ENCODE measurements around the gene LRPPRC. TPM values are rescaled to one million over a fixed set of nuclear protein-coding genes. Genes with fewer than 3 reads are reported as not detected.

Gene LRPPRC
- total RNA-seq, 1 experiment from 2014 or later = 253 TPM

DNA sequence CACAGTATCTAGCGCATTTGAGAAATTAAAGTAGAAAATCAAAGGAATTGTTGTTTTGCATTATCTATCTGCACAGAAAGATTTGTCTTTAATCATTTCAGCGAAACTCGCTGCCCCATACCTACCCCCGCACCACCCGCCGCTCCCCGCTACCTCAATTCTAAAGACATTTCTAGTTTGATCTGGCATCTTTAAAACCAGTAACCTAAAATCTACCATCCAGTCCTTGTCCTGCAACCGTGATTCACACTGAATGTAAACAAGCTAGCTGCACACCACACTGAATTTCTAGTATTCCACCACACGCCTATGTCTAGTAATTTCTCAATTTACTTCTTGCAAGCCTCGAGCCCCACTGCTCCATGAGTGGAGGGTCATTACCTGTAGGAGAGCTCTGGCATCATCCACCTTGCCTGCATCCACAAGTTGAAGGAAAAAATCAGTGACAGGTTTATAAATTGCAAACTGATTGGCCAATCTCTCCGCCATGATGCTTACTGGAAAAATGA is 96.9 kb downstream of the LRPPRC start:
- no peak for TF ChIP-seq NFYB (CRISPR knock-in tag; conservative IDR thresholded peaks at IDR 0.05; ENCODE audit: low read depth)
- TF ChIP-seq IRF1 (CRISPR knock-in tag; IDR thresholded peaks at IDR 0.05) = no peak
- TF ChIP-seq NR2C2 (CRISPR knock-in tag; IDR thresholded peaks at IDR 0.05) = no peak
- TF ChIP-seq USF2 (CRISPR knock-in tag; IDR thresholded peaks at IDR 0.05) = no peak
- TF ChIP-seq, protein P1, sequence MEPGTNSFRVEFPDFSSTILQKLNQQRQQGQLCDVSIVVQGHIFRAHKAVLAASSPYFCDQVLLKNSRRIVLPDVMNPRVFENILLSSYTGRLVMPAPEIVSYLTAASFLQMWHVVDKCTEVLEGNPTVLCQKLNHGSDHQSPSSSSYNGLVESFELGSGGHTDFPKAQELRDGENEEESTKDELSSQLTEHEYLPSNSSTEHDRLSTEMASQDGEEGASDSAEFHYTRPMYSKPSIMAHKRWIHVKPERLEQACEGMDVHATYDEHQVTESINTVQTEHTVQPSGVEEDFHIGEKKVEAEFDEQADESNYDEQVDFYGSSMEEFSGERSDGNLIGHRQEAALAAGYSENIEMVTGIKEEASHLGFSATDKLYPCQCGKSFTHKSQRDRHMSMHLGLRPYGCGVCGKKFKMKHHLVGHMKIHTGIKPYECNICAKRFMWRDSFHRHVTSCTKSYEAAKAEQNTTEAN (CRISPR knock-in tag; IDR thresholded peaks at IDR 0.05) = no peak
- TF ChIP-seq, protein P2, sequence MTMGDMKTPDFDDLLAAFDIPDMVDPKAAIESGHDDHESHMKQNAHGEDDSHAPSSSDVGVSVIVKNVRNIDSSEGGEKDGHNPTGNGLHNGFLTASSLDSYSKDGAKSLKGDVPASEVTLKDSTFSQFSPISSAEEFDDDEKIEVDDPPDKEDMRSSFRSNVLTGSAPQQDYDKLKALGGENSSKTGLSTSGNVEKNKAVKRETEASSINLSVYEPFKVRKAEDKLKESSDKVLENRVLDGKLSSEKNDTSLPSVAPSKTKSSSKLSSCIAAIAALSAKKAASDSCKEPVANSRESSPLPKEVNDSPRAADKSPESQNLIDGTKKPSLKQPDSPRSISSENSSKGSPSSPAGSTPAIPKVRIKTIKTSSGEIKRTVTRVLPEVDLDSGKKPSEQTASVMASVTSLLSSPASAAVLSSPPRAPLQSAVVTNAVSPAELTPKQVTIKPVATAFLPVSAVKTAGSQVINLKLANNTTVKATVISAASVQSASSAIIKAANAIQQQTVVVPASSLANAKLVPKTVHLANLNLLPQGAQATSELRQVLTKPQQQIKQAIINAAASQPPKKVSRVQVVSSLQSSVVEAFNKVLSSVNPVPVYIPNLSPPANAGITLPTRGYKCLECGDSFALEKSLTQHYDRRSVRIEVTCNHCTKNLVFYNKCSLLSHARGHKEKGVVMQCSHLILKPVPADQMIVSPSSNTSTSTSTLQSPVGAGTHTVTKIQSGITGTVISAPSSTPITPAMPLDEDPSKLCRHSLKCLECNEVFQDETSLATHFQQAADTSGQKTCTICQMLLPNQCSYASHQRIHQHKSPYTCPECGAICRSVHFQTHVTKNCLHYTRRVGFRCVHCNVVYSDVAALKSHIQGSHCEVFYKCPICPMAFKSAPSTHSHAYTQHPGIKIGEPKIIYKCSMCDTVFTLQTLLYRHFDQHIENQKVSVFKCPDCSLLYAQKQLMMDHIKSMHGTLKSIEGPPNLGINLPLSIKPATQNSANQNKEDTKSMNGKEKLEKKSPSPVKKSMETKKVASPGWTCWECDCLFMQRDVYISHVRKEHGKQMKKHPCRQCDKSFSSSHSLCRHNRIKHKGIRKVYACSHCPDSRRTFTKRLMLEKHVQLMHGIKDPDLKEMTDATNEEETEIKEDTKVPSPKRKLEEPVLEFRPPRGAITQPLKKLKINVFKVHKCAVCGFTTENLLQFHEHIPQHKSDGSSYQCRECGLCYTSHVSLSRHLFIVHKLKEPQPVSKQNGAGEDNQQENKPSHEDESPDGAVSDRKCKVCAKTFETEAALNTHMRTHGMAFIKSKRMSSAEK (CRISPR knock-in tag; IDR thresholded peaks at IDR 0.05; ENCODE audit: borderline replicate concordance) = no peak
- TF ChIP-seq ETV6 (CRISPR knock-in tag; IDR thresholded peaks at IDR 0.05) = no peak
- TF ChIP-seq ELF4 (CRISPR knock-in tag; IDR thresholded peaks at IDR 0.05; ENCODE audit: low read depth) = no peak
- no peak for TF ChIP-seq HMGA2 (CRISPR knock-in tag; IDR thresholded peaks at IDR 0.05)
- TF ChIP-seq USF1 (CRISPR knock-in tag; IDR thresholded peaks at IDR 0.05) = no peak
- TF ChIP-seq STAT6 (CRISPR knock-in tag; conservative IDR thresholded peaks at IDR 0.05; ENCODE audit: low read depth) = no peak
- TF ChIP-seq, protein P3, sequence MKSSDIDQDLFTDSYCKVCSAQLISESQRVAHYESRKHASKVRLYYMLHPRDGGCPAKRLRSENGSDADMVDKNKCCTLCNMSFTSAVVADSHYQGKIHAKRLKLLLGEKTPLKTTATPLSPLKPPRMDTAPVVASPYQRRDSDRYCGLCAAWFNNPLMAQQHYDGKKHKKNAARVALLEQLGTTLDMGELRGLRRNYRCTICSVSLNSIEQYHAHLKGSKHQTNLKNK (CRISPR knock-in tag; IDR thresholded peaks at IDR 0.05) = no peak
- no peak for TF ChIP-seq FOXK1 (CRISPR knock-in tag; IDR thresholded peaks at IDR 0.05)
- no peak for TF ChIP-seq SMAD4 (CRISPR knock-in tag; IDR thresholded peaks at IDR 0.05)
- TF ChIP-seq, protein P4, sequence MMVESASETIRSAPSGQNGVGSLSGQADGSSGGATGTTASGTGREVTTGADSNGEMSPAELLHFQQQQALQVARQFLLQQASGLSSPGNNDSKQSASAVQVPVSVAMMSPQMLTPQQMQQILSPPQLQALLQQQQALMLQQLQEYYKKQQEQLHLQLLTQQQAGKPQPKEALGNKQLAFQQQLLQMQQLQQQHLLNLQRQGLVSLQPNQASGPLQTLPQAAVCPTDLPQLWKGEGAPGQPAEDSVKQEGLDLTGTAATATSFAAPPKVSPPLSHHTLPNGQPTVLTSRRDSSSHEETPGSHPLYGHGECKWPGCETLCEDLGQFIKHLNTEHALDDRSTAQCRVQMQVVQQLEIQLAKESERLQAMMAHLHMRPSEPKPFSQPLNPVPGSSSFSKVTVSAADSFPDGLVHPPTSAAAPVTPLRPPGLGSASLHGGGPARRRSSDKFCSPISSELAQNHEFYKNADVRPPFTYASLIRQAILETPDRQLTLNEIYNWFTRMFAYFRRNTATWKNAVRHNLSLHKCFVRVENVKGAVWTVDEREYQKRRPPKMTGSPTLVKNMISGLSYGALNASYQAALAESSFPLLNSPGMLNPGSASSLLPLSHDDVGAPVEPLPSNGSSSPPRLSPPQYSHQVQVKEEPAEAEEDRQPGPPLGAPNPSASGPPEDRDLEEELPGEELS (CRISPR knock-in tag; IDR thresholded peaks at IDR 0.05) = no peak
- TF ChIP-seq ZNF121 (CRISPR knock-in tag; IDR thresholded peaks at IDR 0.05) = no peak
- no peak for TF ChIP-seq FOXJ3 (CRISPR knock-in tag; IDR thresholded peaks at IDR 0.05; ENCODE audit: borderline replicate concordance)
- ChIA-PET POLR2A (no interaction called here), CTCF (interaction anchor here (1.4 kb wide), 1 partner anchor 21 kb away, joined by 3 read pairs; no protein-coding TSS in a partner anchor)
- Mint-ChIP-seq H3K4me3 (no peak overlapping the region), H3K36me3 (peaks cover 66% of the 10 kb centered on the region), H3K27ac (peak overlapping the region; percentile 58), H3K4me1 (no peaks in the 10 kb centered on the region; the same call in 1 of the 2 replicates), H3K9me3 (no peaks in the 10 kb centered on the region), H3K27me3 (ENCODE audit: low read depth) (no peaks in the 10 kb centered on the region)
- DNase-seq (ENCODE audit: low spot score) (no peak), ATAC-seq (no peak)
